Measurements from ENCODE around the gene ZNF692. TPM values are rescaled to one million over a fixed set of nuclear protein-coding genes. Genes with fewer than 3 reads are reported as not detected.

ZNF692 gene
- total RNA-seq, 1 experiment from 2014 or later = 40.1 TPM

DNA sequence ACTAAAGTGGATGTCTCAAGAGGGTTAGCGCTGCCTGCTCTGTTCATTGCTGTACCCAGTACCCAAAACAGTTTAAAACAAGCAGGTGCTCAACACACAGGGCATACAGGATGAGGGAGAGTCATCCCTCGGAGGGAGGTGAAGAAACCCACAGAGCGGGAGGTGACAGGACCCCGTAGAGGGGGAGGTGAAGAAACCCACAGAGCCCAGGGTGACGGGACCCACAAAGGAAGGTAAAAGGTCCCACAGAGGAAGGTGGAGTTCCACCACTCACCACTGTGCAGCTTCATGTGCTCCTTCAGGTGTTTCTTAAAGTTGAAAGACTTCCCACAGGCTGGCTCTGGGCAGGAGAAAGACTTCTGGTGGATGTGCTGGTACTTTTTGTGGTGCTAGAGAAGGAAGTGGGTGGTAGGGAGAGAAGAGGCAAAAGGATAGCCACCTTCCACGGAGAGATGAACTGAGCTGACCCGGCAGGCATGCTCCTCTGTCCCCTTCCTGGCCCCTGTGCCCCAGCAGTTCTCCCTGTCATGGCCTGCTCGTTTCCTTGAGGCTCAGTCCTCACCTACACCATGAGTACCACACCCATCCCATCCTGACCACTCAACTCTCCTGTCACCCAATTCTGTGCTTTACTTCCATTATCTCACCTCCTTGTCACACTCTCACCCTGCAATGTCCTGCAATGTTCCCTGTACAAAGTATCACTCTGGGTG, 5.1 kb downstream of the ZNF692 start:
- Mint-ChIP-seq H3K4me1 (peaks cover 3 to 7% of the 10 kb centered on the region in 2 experiments), H3K4me3 (no peak overlapping the region), H3K27ac (peak overlapping the region in 1 of 3 experiments; percentile 68; a peak in 2 of 7 replicates), H3K36me3 (ENCODE audit: insufficient read depth in 1 of 3, low read depth in 3 of 3) (peaks cover 4 to 47% (median 34%) of the 10 kb centered on the region in 3 experiments; a peak in 6 of 7 replicates), H3K27me3 (ENCODE audit: low read depth) (no peaks in the 10 kb centered on the region), H3K9me3 (no peaks in the 10 kb centered on the region)
- WGBS (ENCODE audit: extremely low coverage, insufficient read length, low lambda C conversion rate) = no CpG with 5 or more reads among the region's 8 CpGs
- Histone ChIP-seq H4K8ac (replicated peaks; ENCODE audit: insufficient read length, low read depth, low read length) (no peak overlapping the region), H4K20me1 (ENCODE audit: control insufficient read depth, insufficient read depth, insufficient read length) (no peaks in the 10 kb centered on the region), H3K27me3 (ENCODE audit: insufficient read depth, low read length) (no peaks in the 10 kb centered on the region), H2AK5ac (ENCODE audit: insufficient read length, low read length) (no peak overlapping the region), H2BK20ac (ENCODE audit: low read depth, low read length, poor library complexity, severe bottlenecking) (no peak overlapping the region), H3T11ph (ENCODE audit: low read length) (no peak overlapping the region), H3K79me2 (ENCODE audit: insufficient read depth, low read length) (no peaks in the 10 kb centered on the region), H2BK120ac (ENCODE audit: low read depth, low read length, poor library complexity, severe bottlenecking) (no peak overlapping the region), H3K4me1 (ENCODE audit: insufficient read depth, low read length) (no peaks in the 10 kb centered on the region), H3K79me1 (ENCODE audit: insufficient read depth, low read depth, low read length, poor library complexity, severe bottlenecking) (no peaks in the 10 kb centered on the region), H2BK12ac (ENCODE audit: insufficient read length, low read depth, low read length) (no peak overlapping the region), H2AFZ (ENCODE audit: low read length) (no peak overlapping the region), H3K23ac (ENCODE audit: insufficient read length, low read depth, low read length) (no peak overlapping the region), H3K9me3 (ENCODE audit: control insufficient read depth, low read depth, low read length) (no peaks in the 10 kb centered on the region), H3K9ac (ENCODE audit: extremely low read depth, insufficient read length, low read length) (no peak overlapping the region), H3K23me2 (ENCODE audit: insufficient read length, low read depth, low read length, poor library complexity, severe bottlenecking) (peaks cover 11% of the 10 kb centered on the region), H3K4ac (ENCODE audit: low read depth, low read length) (no peak overlapping the region), H3K56ac (ENCODE audit: insufficient read length, low read depth, low read length) (no peak overlapping the region), H3K14ac (ENCODE audit: insufficient read depth, low read length) (no peak overlapping the region), H2BK5ac (ENCODE audit: insufficient read length, low read length) (no peak overlapping the region), H3K27ac (ENCODE audit: insufficient read length, low read depth, low read length) (no peak overlapping the region), H4K5ac (ENCODE audit: insufficient read length, low read depth, low read length) (no peak overlapping the region), H2BK15ac (ENCODE audit: low read depth, low read length) (no peak overlapping the region), H4K91ac (ENCODE audit: insufficient read length, low read depth, low read length) (no peak overlapping the region), H3K4me2 (ENCODE audit: insufficient read depth, insufficient read length, low read length) (no peak overlapping the region), H3K18ac (ENCODE audit: insufficient read length, low read depth, low read length) (no peak overlapping the region)
- TF ChIP-seq CTCF (conservative IDR thresholded peaks at IDR 0.05) = no peak
- no peak for DNase-seq

Measured in H9 (cell line).